SU-DHL-6 (cell line): ENCODE results near the gene PDGFD.

ENCODE experiments used
- H2AFZ ChIP-seq: fragments of 200-600 bp; sonication (generic); 2 replicates; pipeline ENCODE4 v1.6.1; 2014; ENCODE audit warnings: low read depth, mild to moderate bottlenecking, moderate library complexity, mixed read lengths, antibody characterized with exemption, low read length; ENCODE audit not compliant: severe bottlenecking
- H3F3A ChIP-seq: fragments of 200-600 bp; shearing (Covaris generic); 2 replicates; pipeline ENCODE4 v1.6.0; 2016; ENCODE audit warnings: antibody characterized with exemption, mild to moderate bottlenecking; ENCODE audit not compliant: insufficient read depth
- H3K27ac ChIP-seq: fragments of 200-600 bp; sonication (generic); 2 replicates; pipeline ENCODE4 v1.5.1; 2016; ENCODE audit warnings: low read depth, mild to moderate bottlenecking, low read length, moderate library complexity, mixed read lengths
- H3K27me3 ChIP-seq: fragments of 200-600 bp; sonication (generic), shearing (Covaris generic); 2 replicates; pipeline ENCODE4 v1.6.0; 2014; ENCODE audit warnings: mild to moderate bottlenecking, low read length
- H3K36me3 ChIP-seq: fragments of 200-600 bp; sonication (generic); 2 replicates; pipeline ENCODE4 v1.6.1; 2014; ENCODE audit warnings: mild to moderate bottlenecking, low read length, mixed read lengths
- H3K4me2 ChIP-seq: fragments of 300-600, 200-600 bp; shearing (Covaris generic), sonication (generic); 2 replicates; pipeline ENCODE4 v1.6.0; 2014; ENCODE audit warnings: low read length, low read depth, mild to moderate bottlenecking; ENCODE audit not compliant: poor library complexity, severe bottlenecking
- H3K4me3 ChIP-seq: fragments of 200-600 bp; sonication (generic); 2 replicates; pipeline ENCODE4 v1.5.1; 2014; ENCODE audit warnings: antibody characterized with exemption, low read length, mild to moderate bottlenecking, mixed read lengths; ENCODE audit not compliant: insufficient read depth, poor library complexity, severe bottlenecking
- H3K79me2 ChIP-seq: fragments of 200-600 bp; sonication (generic); 2 replicates; pipeline ENCODE4 v1.6.1; 2014; ENCODE audit warnings: mild to moderate bottlenecking, low read length, moderate library complexity; ENCODE audit not compliant: insufficient read depth
- H3K9ac ChIP-seq: fragments of 200-600 bp; sonication (generic); 2 replicates; pipeline ENCODE4 v1.7.0; 2014; ENCODE audit warnings: mild to moderate bottlenecking, low read length
- H3K9me2 ChIP-seq: fragments of 200-600 bp; sonication (generic); replicated peaks from 2 replicates; pipeline ENCODE4 v1.6.1; 2014; ENCODE audit warnings: low read length; ENCODE audit not compliant: insufficient read depth
- H3K9me3 ChIP-seq: fragments of 200-600 bp; sonication (generic); 2 replicates; pipeline ENCODE4 v1.6.1; 2014; ENCODE audit warnings: low read length, mixed read lengths; ENCODE audit not compliant: insufficient read depth
- H4K20me1 ChIP-seq: fragments of 200-600 bp; sonication (generic); 2 replicates; pipeline ENCODE4 v1.6.1; 2014; ENCODE audit warnings: low read depth, mild to moderate bottlenecking, antibody characterized with exemption, low read length, moderate library complexity, mixed read lengths
- CTCF ChIP-seq: fragments of 200-600 bp; sonication (generic); IDR thresholded peaks from one replicate; pipeline ENCODE4 v1.5.1; 2017; ENCODE audit warnings: antibody characterized with exemption, mild to moderate bottlenecking, low read length, moderate library complexity; ENCODE audit not compliant: insufficient read depth, poor library complexity, severe bottlenecking
- EZH2phosphoT487 ChIP-seq: fragments of 200-600 bp; sonication (generic), shearing (Covaris generic); conservative IDR thresholded peaks from 2 replicates; pipeline ENCODE4 v1.6.1; 2018; ENCODE audit warnings: mild to moderate bottlenecking, antibody characterized with exemption, low read length, moderate library complexity, mixed read lengths

The PDGFD gene

GRCh38 chr11:103871923-103872551 lies 291.9 kb downstream of the PDGFD start:
- Histone ChIP-seq H3K9me2 (no peaks in the 10 kb centered on the region), H4K20me1 (no peaks in the 10 kb centered on the region), H3K27ac (no peak overlapping the region), H3K27me3 (no peaks in the 10 kb centered on the region), H3K9ac (no peak overlapping the region), H3K4me3 (no peak overlapping the region), H3K36me3 (no peaks in the 10 kb centered on the region), H2AFZ (no peak overlapping the region), H3K4me2 (no peak overlapping the region), H3K9me3 (no peaks in the 10 kb centered on the region), H3K79me2 (no peaks in the 10 kb centered on the region), H3F3A (peaks cover 9% of the 10 kb centered on the region; the same call in 1 of the 2 replicates)
- TF ChIP-seq CTCF (no peak), EZH2phosphoT487 (no peak)

GRCh38 chr11:103870821-103871309 lies 293.1 kb downstream of the PDGFD start:
- no peak overlapping the region for H2AFZ ChIP-seq
- H3K27me3 ChIP-seq = no peaks in the 10 kb centered on the region
- TF ChIP-seq EZH2phosphoT487 (no peak), CTCF (no peak)

DNA sequence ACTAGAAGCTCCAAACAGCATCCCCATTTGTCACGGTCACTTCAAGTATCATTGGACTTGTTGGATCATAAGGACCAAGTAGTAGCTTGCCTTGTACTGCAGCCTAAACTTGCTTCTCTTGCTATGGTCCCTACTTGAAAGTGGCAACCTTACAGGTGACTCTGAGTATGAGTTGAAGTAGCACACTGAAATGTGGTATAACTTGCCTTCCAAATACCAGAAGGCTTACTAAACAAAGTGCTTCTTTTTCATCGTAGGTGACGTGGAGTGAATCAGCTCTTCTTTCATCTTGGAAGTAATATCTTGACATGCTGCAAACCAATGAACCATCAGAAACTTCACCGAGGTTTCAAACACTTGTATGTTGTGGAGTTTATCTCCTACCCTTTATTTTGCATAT lies 296.5 kb downstream of the PDGFD start:
- Histone ChIP-seq H3K9me3 (no peaks in the 10 kb centered on the region), H4K20me1 (no peaks in the 10 kb centered on the region), H3K79me2 (no peaks in the 10 kb centered on the region), H2AFZ (no peak overlapping the region), H3F3A (no peaks in the 10 kb centered on the region), H3K36me3 (no peaks in the 10 kb centered on the region), H3K9me2 (no peaks in the 10 kb centered on the region), H3K27ac (no peak overlapping the region), H3K27me3 (no peaks in the 10 kb centered on the region), H3K4me3 (no peak overlapping the region), H3K9ac (no peak overlapping the region), H3K4me2 (no peak overlapping the region)
- TF ChIP-seq CTCF (no peak), EZH2phosphoT487 (no peak)

More at GRCh38 chr11:103870821-103871309, 293.1 kb downstream of the PDGFD start:
- H3F3A ChIP-seq = peaks cover 2% of the 10 kb centered on the region; the same call in 1 of the 2 replicates
- no peaks in the 10 kb centered on the region for H3K9me3 ChIP-seq
- H3K4me3 ChIP-seq = no peak overlapping the region
- H3K27ac ChIP-seq = no peak overlapping the region
- H3K36me3 ChIP-seq = no peaks in the 10 kb centered on the region
- H3K4me2 ChIP-seq = no peak overlapping the region
- H3K79me2 ChIP-seq = no peaks in the 10 kb centered on the region
- H3K9me2 ChIP-seq = no peaks in the 10 kb centered on the region
- no peak overlapping the region for H3K9ac ChIP-seq
- H4K20me1 ChIP-seq = no peaks in the 10 kb centered on the region
